Muscle layer of duodenum (tissue), 2 donors: ENCODE measurements around the gene HAND1.

ENCODE experiments used
- H3K27ac ChIP-seq: one replicate; pipeline ENCODE4 v1.7.0; 2013; ENCODE audit warnings: mild to moderate bottlenecking, low read length
- H3K27me3 ChIP-seq: one replicate; pipeline ENCODE4 v1.7.0; 2013; ENCODE audit warnings: low read depth, mild to moderate bottlenecking, control low read depth, low read length
- H3K36me3 ChIP-seq, 2 donors: one replicate each; pipeline ENCODE4 v1.7.0; 2013; ENCODE audit warnings: low read length in 2 of 2, control low read depth in 1 of 2, mild to moderate bottlenecking in 1 of 2; ENCODE audit not compliant: insufficient read depth in 2 of 2, control insufficient read depth in 1 of 2
- H3K4me1 ChIP-seq, 2 donors: one replicate each; pipeline ENCODE4 v1.7.0; 2013; ENCODE audit warnings: low read length in 2 of 2, mild to moderate bottlenecking in 2 of 2, control low read depth in 1 of 2, moderate library complexity in 1 of 2; ENCODE audit not compliant: insufficient read depth in 2 of 2, control insufficient read depth in 1 of 2
- H3K4me3 ChIP-seq, 2 donors: one replicate each; pipeline ENCODE4 v1.7.0; 2013; ENCODE audit warnings: low read length in 2 of 2, low read depth in 1 of 2, mild to moderate bottlenecking in 1 of 2
- H3K9me3 ChIP-seq, 2 donors: one replicate each; pipeline ENCODE4 v1.7.0; 2013; ENCODE audit warnings: low read length in 2 of 2, control low read depth in 1 of 2, mild to moderate bottlenecking in 1 of 2; ENCODE audit not compliant: control insufficient read depth in 1 of 2
- donor health status: healthy.

The HAND1 gene

DNA sequence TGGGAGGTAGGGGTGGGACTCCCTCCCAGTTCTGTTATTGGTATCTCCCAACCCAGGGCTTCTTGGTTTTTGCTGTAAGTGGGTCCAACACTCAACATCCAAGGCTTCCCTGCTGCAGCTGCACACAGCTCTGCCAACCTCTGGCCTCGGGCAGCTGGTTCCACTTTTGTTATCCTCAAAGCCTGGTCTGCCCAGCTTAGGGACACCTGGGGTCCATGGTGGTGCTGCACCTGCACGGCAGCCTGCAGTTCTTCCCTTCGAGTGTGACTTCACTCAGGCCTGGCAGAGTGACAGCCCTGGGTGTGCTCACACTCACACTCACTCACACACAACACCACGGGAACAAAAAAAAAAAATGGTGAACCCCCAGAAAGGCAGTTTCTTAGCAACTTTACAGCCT is 47.6 kb downstream of the HAND1 start:
- Histone ChIP-seq H3K9me3 (no peaks in the 10 kb centered on the region), H3K27ac (no peak overlapping the region), H3K36me3 (no peaks in the 10 kb centered on the region), H3K27me3 (no peaks in the 10 kb centered on the region), H3K4me1 (no peaks in the 10 kb centered on the region), H3K4me3 (no peak overlapping the region)

DNA sequence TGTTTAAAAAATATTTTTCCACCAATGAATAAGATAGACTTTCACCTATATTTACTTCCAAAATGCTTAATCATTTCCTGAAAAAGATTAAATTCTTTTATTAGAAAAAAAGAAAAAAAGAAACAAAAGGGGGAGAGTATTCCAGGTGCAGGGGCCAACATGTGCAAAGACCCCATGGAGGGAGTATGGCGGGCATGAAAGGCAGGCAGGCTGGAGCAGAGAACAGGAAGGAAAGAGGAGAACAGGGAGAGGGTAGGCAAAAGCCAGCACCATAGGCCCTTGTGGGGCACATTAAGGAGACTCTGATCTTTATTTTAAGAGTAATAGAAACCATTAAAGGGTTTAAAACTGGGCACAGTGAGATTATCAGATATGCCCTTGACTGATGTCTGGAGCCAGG is 48.7 kb downstream of the HAND1 start:
- Histone ChIP-seq H3K4me3 (no peak overlapping the region), H3K36me3 (no peaks in the 10 kb centered on the region), H3K4me1 (no peaks in the 10 kb centered on the region), H3K9me3 (no peaks in the 10 kb centered on the region), H3K27me3 (no peaks in the 10 kb centered on the region), H3K27ac (no peak overlapping the region)

DNA sequence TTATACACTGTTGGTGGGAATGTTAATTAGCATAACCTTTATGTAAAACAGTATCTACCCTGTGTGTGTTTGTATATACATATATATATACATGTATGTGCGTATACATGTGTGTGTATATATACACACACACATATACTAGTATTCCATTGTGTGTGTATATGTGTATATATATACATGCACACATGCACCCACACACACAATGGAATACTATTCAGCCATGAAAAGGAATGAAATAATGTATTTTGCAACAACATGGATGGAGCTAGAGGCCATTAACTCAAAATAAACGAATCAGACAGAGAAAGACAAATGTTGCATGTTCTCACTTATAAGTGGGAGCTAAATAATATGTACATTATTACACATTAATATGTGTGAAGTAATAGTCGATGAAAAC is 49.8 kb downstream of the HAND1 start:
- no peaks in the 10 kb centered on the region for H3K36me3 ChIP-seq
- H3K27ac ChIP-seq: no peak overlapping the region
- no peaks in the 10 kb centered on the region for H3K27me3 ChIP-seq
- no peaks in the 10 kb centered on the region for H3K9me3 ChIP-seq
- H3K4me1 ChIP-seq: no peaks in the 10 kb centered on the region
- H3K4me3 ChIP-seq: no peak overlapping the region
